Peyer's patch (tissue), 4 donors: ENCODE measurements around the gene TUBB1.
A peak's percentile ranks its signal among the peaks of the same experiment; 100 is the strongest.

Experiments
- POLR2A ChIP-seq, 2 donors: fragments of 450-650 bp; IDR thresholded peaks; one replicate each; pipeline ENCODE4 v1.5.1; 2017; ENCODE audit warnings: antibody characterized with exemption in 2 of 2, mild to moderate bottlenecking in 2 of 2, moderate library complexity in 2 of 2
- TF ChIP-seq, protein P1 (sequence below), 6 experiments: fragments of 450-650 bp in 4 of 6; fragments of 200-600 bp in 2 of 6; sonication (generic) in 1 of 6; IDR thresholded peaks; one replicate each; pipeline ENCODE4 v1.5.1; 2017 to 2019; ENCODE audit warnings: antibody characterized with exemption in 6 of 6, mild to moderate bottlenecking in 3 of 6, moderate library complexity in 1 of 6

DNA sequence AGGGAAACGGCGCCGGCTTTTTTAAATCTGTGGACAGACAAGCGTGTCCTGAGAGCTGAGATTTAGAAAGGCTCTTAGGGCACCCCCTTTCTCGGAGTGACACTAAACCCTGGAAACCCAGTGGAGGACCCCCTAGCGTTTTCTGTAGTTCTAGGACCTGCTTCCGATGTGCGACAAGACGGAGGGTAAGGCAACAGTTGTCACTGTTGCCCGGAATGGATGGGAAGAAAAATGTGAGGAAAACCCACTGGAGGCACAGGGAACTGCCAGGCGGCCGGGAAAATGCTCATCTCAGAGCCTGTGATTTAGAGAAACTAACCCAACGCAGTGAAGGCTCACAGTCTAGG lies 13.5 kb downstream of the TUBB1 start:
- TF ChIP-seq, protein P1, sequence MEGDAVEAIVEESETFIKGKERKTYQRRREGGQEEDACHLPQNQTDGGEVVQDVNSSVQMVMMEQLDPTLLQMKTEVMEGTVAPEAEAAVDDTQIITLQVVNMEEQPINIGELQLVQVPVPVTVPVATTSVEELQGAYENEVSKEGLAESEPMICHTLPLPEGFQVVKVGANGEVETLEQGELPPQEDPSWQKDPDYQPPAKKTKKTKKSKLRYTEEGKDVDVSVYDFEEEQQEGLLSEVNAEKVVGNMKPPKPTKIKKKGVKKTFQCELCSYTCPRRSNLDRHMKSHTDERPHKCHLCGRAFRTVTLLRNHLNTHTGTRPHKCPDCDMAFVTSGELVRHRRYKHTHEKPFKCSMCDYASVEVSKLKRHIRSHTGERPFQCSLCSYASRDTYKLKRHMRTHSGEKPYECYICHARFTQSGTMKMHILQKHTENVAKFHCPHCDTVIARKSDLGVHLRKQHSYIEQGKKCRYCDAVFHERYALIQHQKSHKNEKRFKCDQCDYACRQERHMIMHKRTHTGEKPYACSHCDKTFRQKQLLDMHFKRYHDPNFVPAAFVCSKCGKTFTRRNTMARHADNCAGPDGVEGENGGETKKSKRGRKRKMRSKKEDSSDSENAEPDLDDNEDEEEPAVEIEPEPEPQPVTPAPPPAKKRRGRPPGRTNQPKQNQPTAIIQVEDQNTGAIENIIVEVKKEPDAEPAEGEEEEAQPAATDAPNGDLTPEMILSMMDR (IDR thresholded peaks at IDR 0.05): peak in 2 of 6 experiments; percentile 34 to 38
- no peak for TF ChIP-seq POLR2A (IDR thresholded peaks at IDR 0.05)
